Measurements from ENCODE around the gene SEC63. TPM values are rescaled to one million over a fixed set of nuclear protein-coding genes. Genes with fewer than 3 reads are reported as not detected.

SEC63 gene
- total RNA-seq, 1 experiment from 2014 or later: 101 TPM

DNA sequence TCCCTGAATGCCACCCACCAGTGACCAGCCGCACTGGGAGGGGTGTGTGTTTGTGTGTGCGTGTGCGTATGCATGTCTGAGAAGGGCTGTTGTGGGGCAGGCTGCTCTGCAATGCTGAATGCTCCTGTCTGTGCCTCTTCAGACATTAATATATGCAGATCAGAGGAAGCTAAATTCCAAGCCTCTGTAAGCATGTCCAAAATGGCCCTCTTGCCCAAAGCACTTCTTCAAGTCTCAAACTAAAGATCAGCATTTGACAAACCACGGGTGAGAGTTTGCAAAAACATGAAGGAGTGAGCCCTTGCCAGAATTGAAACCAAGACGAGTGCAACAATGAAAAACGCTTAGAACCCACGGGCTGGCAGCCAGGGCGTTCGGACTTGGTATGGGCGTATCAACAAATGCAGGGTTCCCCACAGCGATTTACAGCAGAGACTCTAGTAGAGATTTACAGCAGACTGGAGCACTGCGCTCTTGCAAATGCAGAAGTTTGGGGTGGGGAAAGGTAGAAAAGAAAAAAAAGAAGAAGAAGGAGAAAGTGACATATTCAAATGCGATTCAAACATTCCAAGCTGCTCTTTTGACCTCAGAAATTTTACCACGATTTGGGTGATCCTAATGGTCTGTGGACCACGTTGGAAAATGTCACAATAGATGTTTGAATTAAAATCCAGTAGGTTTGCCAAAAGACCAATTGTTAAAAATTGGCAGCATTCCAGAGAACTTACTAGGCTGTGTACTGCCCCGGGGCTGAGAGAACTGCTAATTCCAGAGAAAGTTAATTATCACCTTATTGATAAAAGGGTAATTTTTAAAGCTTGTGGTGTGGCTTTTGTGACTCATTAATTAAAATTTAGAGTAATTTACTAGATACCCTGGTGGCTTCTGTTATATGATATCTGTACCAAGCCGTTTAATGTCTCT lies 137.4 kb downstream of the SEC63 start:
- H2AFZ ChIP-seq: no peak overlapping the region
- TF ChIP-seq, protein P1, sequence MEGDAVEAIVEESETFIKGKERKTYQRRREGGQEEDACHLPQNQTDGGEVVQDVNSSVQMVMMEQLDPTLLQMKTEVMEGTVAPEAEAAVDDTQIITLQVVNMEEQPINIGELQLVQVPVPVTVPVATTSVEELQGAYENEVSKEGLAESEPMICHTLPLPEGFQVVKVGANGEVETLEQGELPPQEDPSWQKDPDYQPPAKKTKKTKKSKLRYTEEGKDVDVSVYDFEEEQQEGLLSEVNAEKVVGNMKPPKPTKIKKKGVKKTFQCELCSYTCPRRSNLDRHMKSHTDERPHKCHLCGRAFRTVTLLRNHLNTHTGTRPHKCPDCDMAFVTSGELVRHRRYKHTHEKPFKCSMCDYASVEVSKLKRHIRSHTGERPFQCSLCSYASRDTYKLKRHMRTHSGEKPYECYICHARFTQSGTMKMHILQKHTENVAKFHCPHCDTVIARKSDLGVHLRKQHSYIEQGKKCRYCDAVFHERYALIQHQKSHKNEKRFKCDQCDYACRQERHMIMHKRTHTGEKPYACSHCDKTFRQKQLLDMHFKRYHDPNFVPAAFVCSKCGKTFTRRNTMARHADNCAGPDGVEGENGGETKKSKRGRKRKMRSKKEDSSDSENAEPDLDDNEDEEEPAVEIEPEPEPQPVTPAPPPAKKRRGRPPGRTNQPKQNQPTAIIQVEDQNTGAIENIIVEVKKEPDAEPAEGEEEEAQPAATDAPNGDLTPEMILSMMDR (conservative IDR thresholded peaks at IDR 0.05): no peak
- TF ChIP-seq EZH2 (IDR thresholded peaks at IDR 0.05; ENCODE audit: low read depth): no peak
- BruUV-seq (replicated peaks): no TSS peak

DNA sequence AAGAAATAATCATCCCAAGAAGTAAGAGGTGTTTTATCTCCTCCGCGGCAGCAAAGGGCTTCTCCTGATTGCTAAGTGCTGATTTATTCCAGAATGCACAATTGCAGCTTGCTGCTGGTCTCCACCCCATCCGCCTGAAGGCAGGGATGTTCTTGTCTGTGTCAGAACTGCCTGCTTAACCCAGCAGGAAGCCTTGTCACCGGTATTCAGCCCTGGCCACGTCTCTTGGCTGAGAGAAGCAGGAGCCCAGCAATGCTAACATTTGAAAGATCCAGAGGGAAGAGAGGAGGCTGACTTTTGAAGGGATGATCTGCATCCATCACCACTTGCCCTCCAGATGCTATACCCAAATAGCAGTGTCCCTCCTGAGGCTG lies 138.1 kb downstream of the SEC63 start:
- Histone ChIP-seq H3F3A (ENCODE audit: insufficient read depth, low read depth) (no peaks in the 10 kb centered on the region), H3K79me2 (ENCODE audit: low read depth) (no peaks in the 10 kb centered on the region), H3K27ac (no peak overlapping the region), H3K9me2 (ENCODE audit: insufficient read depth) (no peaks in the 10 kb centered on the region), H3K4me1 (replicated peaks; ENCODE audit: insufficient read depth) (no peaks in the 10 kb centered on the region), H3K27me3 (ENCODE audit: insufficient read depth, low read depth) (peaks cover 10% of the 10 kb centered on the region; the same call in 1 of the 2 replicates), H3K36me3 (ENCODE audit: low read depth) (no peaks in the 10 kb centered on the region), H4K20me1 (ENCODE audit: insufficient read depth) (no peaks in the 10 kb centered on the region), H3K4me3 (no peak overlapping the region), H3K9me3 (ENCODE audit: insufficient read depth, low read depth) (no peaks in the 10 kb centered on the region), H3K4me2 (no peak overlapping the region), H2AFZ (no peak overlapping the region)
- CTCF ChIA-PET: interaction anchor here (0.7 kb wide), 1 partner anchor 329 kb away, joined by 4 read pairs; no protein-coding TSS in a partner anchor
- intact Hi-C loops (cut with micrococcal nuclease; ENCODE audit: unreplicated experiment): no loop called here
- POLR2A ChIA-PET (ENCODE audit: unreplicated experiment): no interaction called here
- BruUV-seq (replicated peaks): no TSS peak
- no peak for TF ChIP-seq EZH2 (IDR thresholded peaks at IDR 0.05; ENCODE audit: low read depth)
- TF ChIP-seq, protein P1 (conservative IDR thresholded peaks at IDR 0.05): no peak
- DNase-seq: no peak

More for the DNA sequence above, 137.4 kb downstream of the SEC63 start:
- Histone ChIP-seq H3K4me2 (no peak overlapping the region), H3K27ac (no peak overlapping the region), H3K27me3 (ENCODE audit: insufficient read depth, low read depth) (peaks cover 10% of the 10 kb centered on the region; the same call in 1 of the 2 replicates), H4K20me1 (ENCODE audit: insufficient read depth) (no peaks in the 10 kb centered on the region), H3K79me2 (ENCODE audit: low read depth) (no peaks in the 10 kb centered on the region), H3K9me3 (ENCODE audit: insufficient read depth, low read depth) (no peaks in the 10 kb centered on the region), H3K4me1 (replicated peaks; ENCODE audit: insufficient read depth) (no peaks in the 10 kb centered on the region), H3K4me3 (no peak overlapping the region), H3K9me2 (ENCODE audit: insufficient read depth) (no peaks in the 10 kb centered on the region), H3K36me3 (ENCODE audit: low read depth) (no peaks in the 10 kb centered on the region), H3F3A (ENCODE audit: insufficient read depth, low read depth) (no peaks in the 10 kb centered on the region)
- no peak for DNase-seq
- POLR2A ChIA-PET (ENCODE audit: unreplicated experiment): no interaction called here
- intact Hi-C loops (cut with micrococcal nuclease; ENCODE audit: unreplicated experiment): no loop called here
- CTCF ChIA-PET: no interaction called here

DNA sequence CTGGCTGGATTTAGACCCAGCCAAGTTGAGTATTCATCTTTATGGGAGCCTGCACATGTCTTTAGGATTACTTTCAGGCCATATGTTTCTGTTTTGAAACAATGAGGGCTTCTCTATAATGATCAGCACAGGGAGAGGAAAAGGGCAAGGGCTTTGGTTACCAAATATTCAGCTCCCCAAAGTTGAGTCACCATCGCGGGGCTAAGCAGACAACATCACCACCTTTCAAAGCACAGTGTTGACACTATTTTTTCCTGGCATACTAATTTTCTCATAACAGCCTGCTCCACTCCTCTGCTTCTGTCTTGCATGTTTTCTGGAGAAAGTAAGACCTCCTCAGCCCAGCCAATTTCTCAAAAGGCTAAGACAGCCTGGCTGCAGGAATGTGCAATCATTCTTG lies 138.8 kb downstream of the SEC63 start:
- POLR2A ChIA-PET (ENCODE audit: unreplicated experiment): no interaction called here
- Histone ChIP-seq H3K4me2 (no peak overlapping the region), H3K9me2 (ENCODE audit: insufficient read depth) (no peaks in the 10 kb centered on the region), H3K79me2 (ENCODE audit: low read depth) (no peaks in the 10 kb centered on the region), H4K20me1 (ENCODE audit: insufficient read depth) (no peaks in the 10 kb centered on the region), H3K4me1 (replicated peaks; ENCODE audit: insufficient read depth) (no peaks in the 10 kb centered on the region), H3K4me3 (no peak overlapping the region), H3K27me3 (ENCODE audit: insufficient read depth, low read depth) (peaks cover 8% of the 10 kb centered on the region; the same call in 1 of the 2 replicates), H3F3A (ENCODE audit: insufficient read depth, low read depth) (no peaks in the 10 kb centered on the region), H3K36me3 (ENCODE audit: low read depth) (no peaks in the 10 kb centered on the region), H2AFZ (no peak overlapping the region), H3K9me3 (ENCODE audit: insufficient read depth, low read depth) (no peaks in the 10 kb centered on the region), H3K27ac (no peak overlapping the region)
- CTCF ChIA-PET: interaction anchor here (0.7 kb wide), 1 partner anchor 328 kb away, joined by 4 read pairs; no protein-coding TSS in a partner anchor
- no peak for TF ChIP-seq EZH2 (IDR thresholded peaks at IDR 0.05; ENCODE audit: low read depth)
- TF ChIP-seq, protein P1 (conservative IDR thresholded peaks at IDR 0.05): no peak
- no TSS peak for BruUV-seq (replicated peaks)
- intact Hi-C loops (cut with micrococcal nuclease; ENCODE audit: unreplicated experiment): no loop called here
- no peak for DNase-seq

Measured in PC-9 (cell line).